HG03097 (cell line): Measurements from ENCODE around the gene CORO1A.
"Not testable (repeated sequence)": the region's sequence is repeated elsewhere in the genome, so short reads cannot be mapped to it uniquely, and the experiment has no call there.

Source experiments
- ATAC-seq: cut with Tn5 transposase; IDR thresholded peaks from one replicate; pipeline ENCODE4 v1.9.1; 2021; ENCODE audit not compliant: unreplicated experiment, low FRiP score

The CORO1A gene

DNA sequence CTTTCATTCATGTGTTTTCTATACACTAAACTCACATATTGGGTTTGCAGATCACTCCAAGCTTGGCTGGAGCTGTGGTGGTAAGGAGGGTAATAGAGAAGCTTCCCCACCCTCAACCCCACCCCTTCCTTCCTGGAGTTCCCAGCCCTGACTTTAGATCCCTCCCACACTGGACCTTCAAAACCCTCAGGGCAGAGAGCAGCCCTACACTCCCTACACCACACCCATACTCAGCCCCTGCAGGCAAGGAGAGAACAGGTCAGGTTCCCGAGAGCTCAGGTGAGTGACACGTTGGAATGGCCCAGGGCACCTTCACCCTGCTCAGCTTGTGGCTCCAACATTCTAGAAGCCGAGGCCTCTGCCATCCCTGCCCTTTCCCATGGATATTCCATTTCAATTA, 15.6 kb downstream of the CORO1A start, which contains the start of gene SULT1A3:
Gene SULT1A3 (plus strand): TSS at position 207 of the 400 bp plus-strand sequence. CDS start 1,474 bp downstream, outside the sequence.
- not testable (repeated sequence) for ATAC-seq

DNA sequence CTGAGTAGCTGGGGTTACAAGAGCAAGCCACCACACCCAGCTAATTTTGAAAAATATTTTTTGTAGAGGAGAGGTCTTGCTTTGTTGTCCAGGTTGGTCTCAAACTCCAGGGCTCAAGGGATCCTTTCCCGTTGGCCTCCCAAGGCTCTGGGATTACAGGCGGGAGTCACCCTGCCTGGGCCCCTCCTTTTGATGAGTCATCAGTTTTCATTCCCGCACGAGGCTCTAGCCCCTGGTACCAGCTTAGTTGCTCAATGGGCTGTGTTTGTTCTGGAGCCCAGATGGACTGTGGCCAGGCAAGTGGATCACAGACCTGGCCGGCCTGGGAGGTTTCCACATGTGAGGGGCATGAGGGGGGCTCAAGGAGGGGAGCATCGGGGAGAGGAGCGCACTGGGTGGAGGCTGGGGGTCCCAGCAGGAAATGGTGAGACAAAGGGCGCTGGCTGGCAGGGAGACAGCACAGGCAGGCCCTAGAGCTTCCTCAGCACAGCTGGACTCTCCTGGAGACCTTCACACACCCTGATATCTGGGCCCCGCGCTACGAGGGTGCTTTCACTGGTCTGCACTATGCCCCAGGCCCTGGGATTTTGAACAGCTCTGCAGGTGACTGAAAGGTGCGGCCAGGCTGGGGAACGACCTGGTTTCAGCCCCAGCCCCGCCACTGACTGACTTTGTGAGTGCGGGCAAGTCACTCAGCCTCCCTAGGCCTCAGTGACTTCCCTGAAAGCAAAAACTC, 16.4 kb downstream of the CORO1A start:
- ATAC-seq, result not testable (repeated sequence)

DNA sequence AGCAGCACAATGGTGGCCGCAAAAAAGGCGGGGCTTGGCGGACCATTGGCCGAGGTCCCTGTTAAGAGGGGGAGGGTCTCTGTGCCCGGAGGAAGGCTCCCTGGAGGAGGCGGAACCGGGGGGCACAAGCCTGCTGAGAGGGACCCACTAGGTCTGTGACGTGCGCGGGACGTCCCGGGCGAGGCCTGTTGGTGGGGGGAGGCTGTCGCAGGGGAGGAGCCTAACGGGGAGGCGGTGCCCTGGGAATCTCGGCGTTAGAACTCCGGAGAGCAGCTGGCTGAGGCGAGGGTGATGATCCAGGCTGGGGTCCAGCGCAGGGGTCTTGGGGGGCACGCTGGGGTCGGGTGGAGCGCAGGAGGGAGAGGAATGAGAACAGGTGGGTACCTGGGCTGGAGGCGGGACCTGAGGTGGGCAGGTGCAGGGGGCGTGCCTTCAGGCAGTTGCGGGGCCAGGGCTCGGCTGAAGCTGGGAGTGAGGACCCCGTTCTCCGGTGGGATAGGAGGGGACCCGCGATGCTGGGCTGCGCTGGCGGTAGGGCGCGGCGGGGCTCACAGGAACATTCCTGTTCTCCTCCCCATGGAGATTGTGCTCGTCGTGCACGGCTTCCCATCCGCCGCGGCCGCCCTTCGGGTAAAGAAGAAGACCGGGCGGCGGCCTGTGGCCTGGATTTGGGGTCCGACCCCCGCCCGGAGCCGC, 22.3 kb downstream of the CORO1A start:
- ATAC-seq, result not testable (repeated sequence)

DNA sequence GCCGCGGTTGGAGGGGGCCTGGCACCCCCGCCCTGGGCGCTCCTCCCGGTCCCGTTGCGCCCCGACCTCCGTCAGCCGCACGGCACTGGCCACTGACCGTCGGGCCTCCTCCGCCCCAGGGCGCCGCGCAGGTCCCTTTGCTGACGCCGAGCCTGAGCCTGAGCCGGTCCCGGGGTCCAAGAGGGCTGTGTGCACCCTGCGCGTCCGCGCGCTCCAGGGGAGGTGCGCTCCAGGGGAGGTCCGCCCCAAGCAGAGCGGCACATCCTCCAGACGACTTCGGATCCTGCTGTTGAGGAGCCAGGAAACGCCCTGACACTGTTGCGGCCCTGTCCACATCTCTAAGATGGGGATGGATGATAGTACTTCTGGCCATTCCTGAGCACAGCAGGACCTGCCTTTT, 22.9 kb downstream of the CORO1A start:
- not testable (repeated sequence) for ATAC-seq

DNA sequence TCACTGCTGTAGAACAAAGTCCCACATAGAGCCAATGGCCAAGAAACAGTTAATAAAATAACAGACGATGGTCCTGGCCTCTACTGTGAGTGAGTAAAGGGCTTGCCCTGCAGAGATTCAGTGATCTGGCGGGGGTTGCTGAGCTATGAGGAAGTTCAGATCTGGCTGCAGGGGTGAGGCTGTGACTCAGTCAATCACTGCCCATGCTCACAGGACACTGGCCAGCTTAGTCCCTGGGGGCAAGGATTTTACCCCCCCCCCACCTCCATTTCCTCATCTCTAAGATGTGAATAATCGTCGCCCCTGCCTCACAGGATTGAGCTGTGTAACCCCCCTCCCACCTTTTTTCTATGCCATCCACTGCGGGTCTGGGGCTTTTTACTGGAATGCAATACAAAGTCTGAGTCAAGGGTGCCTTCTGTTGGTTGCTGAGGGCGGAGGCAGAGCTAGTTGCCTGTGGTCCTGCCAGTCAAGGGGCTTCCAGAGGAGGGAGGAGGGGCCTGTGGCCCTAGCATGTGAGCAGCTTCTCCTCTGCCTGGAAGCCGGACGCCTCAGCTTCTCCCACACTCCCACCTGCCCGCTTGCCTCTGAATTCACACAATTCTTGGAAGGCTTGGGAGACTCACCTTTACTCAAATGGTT, 23.8 kb downstream of the CORO1A start:
- ATAC-seq, result not testable (repeated sequence)

DNA sequence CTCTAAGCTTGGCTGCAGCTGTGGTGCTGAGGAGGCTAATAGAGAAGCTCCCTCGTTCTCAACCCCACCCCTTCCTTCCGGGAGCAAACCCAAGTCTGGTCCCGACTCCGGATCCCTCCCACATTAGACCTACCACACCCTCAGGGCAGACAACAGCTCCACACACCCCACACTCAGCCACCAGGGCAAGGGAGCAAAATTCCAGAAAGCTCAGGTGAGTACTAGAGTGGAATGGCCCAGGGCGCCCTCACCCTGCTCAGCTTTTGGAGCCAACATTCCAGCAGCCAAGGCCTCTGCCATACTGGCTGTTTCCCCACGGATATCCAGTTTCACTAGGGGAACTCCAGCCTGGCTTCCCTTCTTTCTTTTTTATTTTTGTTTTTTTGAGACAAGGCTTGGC, 25.6 kb downstream of the CORO1A start:
- ATAC-seq, result not testable (repeated sequence)

DNA sequence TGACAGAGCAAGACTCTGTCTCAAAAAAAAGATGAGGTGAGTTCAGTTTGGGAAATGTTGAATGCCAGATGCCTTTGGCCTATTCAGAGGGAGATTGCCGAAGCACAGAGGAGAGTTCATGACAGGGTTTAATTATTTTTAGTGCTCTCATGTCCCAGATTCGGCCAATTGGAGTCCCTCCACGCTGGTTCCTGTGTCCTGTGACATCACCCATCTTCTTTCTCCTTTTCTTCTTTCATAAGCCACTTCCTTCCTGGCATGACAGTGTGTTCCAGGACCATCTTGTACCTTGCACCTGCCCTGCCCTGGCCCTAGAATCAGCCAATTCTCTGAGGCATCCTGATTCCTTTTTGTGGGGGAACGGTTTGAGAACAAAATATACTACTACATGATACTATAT, 28.0 kb downstream of the CORO1A start:
- not testable (repeated sequence) for ATAC-seq

DNA sequence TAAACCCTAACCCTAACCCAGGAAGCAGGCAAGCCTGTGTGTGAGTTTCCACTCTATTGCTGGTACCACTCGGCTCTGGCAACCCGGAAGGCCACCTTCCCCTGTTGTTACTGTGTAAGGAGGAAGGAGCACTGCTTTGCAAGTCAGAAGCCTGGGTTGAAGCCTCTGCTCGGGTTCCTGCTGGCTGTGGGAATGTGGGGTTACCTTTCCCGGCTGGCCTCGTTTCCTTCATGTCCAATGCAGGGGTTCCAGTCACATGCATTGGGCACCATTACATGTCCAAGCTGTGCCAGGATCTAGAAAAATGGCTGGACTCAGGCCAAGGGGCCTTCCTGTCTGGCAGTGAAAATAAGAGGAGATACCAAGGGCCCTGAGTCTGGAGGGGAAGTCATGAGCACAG, 33.7 kb downstream of the CORO1A start:
- not testable (repeated sequence) for ATAC-seq
